Stromal cell of bone marrow (primary cell): ENCODE measurements around the gene CACNA1G.
A peak's percentile ranks its signal among the peaks of the same experiment; 100 is the strongest.

Source experiments
- DNase-seq: peaks from one replicate; pipeline ENCODE4 v3.0.0-alpha.2; 2012; ENCODE audit warnings: low read depth

The CACNA1G gene

DNA sequence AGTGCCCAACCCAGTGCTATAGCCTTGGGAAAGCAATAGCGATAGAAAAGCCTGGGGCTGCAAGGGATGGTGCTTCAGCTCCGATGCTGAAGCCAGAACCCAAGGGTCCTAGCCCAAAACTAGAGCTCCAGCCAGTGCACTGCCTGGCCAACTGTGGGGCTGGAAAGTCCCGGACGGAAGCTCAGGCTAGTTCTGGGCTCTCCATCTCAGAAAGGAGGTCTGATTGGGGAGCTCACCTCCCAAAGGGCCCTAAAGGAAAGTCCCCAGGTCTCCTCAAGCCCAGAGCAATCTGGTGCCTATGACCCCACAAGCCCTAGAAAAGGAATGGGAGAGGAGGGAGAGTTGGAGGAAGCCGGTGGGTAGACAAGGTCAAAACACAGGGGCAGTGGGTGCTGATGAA lies 72.1 kb downstream of the CACNA1G start:
- DNase-seq, result no peak

DNA sequence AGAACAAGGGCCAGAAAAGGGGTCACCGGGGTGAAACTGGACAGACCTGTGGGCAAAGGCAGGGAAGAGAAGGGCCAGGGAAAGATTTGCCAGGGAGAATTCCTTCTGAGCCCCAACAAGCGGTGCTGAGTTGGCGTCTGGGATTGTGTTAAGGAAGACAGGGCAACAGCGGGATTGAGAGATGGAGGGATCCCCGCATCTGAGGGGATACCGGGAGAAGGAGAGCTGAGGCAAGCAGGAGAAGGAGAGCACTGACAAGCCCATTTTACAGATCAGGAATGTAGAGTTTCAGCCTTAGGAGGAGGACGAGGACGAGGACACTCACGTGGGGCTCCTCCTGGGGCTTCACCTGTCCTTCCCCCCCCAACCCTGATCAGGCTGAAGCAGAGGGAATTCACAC lies 73.2 kb downstream of the CACNA1G start:
- no peak for DNase-seq

DNA sequence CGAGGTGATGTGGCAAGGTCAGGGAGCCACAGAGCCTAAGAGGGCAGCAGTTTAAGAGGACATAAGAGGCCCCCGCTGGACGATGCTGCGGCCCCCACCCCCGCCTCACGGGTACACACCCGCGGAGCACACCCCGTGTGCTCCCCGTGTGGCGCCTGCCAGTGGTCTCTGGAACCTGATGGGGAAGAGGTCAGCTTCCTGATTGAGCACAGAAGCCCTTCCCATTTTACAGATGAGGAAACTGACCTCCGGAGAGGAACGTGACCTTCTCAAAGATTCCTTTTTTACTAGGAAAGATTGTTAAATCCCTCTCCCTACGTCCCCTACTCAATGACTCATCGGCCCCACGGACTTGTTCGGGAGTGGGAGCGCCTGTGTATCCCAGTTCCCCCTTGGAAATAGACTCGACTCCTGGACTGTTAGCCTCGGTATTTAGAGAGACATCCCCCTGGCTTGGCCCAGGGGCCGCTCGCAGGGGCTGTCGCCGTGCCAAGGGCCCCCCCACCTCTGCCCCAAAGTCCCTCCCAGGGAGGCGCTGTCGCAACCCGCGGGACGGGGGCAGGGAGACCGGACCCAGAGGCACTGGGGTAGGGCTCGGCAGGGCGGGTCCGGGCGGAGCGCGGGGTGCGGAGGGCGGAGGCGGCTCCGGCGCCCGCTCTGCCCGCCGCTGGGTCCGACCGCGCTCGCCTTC lies 73.9 kb downstream of the CACNA1G start, which contains the start of gene ABCC3:
Gene ABCC3 (plus strand): TSS at position 658 of the 691 bp plus-strand sequence. CDS start 56 bp downstream, outside the sequence.
- no peak for DNase-seq

DNA sequence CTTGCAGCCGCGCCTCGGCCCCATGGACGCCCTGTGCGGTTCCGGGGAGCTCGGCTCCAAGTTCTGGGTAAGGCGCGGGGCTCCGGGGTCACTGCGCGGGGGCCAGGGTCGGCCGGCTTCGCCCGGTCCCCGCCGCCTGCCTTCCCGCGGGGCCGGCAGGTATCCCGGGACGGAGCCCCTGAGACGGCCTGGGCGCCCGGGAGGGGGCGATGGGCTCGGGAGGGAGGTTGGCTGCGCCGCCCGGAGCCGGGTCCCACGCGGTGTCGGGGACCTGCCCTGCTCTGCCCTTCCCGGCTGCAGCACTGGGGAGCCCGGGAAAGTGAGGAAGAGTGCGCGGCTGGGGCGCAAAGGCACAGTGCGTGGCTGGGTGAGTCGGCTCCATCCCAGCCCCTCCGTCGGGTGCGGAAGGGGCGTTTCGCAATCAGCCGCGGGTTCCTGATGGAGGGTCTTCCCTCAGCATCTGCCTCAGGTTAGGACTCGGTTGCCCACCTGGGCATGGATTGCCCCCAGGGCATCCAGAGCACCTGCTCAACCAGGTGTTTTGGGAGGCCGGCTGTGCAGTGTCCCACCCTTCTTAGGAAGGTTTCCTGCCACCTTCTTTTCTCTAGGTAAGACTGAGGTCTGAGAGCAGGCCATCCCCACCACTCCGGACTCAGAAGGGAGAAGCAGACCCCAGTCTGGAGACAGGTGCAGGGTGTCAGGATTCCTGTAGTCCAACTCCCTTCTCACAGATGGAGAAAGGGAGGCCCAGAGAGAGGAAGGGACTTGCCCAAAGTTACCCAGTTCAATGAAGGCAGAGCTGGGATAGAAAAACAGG lies 74.6 kb downstream of the CACNA1G start:
- no peak for DNase-seq

DNA sequence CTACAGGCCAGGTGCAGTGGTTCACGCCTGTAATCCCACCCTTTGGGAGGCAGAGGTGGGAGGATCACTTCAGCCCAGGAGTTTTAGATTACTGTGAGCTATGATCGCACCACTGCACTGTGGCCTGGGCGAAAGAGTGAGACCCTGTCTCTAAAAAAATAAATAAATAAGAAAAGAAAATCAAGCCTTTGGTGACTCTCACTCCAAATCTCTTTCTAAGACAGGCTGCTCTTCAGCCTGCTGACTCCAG lies 75.1 kb downstream of the CACNA1G start:
- no peak for DNase-seq

DNA sequence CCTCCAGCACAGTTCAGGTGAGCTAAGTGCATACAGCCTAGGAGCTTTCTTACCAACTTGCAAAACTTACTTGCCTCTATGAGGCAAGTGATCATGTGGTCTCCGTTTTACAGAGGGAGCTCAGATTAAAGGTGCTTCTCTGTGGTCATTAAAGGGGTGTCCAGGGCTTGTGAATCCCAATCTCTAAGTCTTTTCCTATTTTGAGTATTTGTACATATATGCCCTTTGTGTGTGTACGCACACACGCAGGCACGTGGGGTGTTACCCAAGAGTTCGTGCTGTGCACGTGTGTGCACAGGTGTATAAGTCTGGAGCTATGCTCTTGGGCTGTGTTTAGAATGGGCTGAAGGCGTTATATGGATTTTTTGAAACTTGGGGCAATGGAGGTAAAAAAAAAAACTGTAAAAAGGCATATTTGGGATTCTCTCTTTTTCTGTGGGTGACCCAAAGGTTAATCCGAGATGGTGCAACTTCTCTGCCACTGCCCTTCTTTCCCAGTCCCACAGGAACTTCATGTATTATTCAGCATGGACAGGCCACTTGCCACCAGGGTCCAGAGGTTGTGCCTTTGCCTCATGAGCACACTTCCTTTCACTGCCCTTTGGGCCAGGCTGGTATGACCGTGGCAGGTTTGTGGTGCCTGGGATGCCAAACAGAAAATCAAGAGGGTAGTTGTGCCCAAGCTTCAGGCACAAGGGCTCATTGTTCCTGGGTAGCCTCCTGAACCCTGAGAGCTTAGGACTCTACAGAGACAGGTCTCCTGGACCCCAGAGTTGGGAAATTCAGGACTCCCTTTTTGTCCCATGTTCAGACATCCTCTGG lies 75.7 kb downstream of the CACNA1G start:
- DNase-seq, result no peak

DNA sequence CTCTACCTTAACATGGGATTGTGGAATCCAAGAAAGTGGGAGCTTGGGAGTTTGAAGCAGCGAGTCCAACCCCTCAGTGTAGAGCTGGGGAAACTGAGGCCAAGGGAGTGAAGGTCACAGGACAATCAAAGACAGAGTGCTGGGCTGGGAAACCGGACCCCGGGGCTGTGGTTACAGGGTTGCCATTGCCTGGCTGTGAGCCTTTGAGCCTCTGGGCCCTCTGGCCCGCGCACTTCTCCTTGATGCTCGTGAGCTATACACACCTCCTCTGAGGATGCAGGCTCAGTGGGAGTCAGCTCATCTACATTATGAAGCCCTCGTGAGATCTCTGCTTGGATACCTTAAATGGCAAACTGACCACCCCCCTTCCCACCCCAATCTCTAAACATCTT lies 76.3 kb downstream of the CACNA1G start:
- no peak for DNase-seq

DNA sequence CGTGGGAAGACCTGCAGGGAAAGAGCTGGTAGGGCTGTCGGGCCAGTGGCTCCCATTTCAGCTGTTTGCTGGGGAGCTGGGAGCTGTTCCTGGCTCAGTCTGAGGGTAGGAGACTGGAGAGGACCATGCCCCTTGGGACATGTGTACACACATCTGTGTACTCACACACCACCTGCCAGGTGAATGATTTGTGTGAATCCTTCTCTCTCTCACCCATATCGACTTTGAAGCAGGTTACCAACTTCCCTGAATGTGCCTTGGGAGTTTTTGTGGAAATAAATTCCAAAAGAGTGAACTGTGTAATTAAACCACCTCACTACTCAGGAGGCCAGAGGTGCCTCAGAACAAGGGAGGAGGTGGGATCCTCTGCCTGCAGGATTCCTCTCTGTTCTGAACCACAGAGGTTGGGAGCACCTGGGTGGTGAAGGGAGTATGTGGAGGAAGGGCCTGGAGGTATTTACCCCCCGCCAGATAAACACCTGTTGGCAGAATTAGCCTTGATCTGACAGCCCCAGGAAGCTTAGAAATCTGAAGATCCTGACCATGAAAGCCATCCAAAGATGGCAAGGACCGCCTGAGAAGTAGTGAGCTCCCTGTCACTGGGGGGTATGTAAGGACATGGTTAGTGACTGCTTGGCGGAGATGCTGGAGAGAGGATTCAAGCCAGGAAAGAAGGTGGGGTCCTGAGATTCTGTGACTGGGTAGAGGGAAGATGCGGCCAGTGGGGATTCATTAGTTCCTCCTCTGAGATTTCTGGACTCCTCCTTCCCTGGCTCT lies 77.5 kb downstream of the CACNA1G start:
- no peak for DNase-seq

DNA sequence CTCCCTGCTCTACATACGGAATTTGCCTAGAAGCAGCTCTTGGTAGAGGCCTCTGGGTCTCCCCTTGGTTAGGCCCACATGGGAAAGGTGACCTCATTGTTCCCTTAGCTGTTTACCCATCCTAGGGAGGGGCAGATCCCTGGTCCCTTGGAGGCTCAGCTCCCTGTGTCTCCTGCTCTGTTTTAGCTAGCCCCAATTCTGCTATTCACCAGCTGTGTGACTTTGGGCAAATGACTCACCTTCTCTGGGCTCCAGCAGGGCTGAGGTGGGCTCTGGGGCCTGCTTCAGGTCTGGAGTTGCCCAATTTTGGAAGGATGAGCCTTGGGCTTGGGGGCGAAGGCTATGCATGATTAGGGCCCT lies 78.1 kb downstream of the CACNA1G start:
- peak; percentile 20 for DNase-seq

DNA sequence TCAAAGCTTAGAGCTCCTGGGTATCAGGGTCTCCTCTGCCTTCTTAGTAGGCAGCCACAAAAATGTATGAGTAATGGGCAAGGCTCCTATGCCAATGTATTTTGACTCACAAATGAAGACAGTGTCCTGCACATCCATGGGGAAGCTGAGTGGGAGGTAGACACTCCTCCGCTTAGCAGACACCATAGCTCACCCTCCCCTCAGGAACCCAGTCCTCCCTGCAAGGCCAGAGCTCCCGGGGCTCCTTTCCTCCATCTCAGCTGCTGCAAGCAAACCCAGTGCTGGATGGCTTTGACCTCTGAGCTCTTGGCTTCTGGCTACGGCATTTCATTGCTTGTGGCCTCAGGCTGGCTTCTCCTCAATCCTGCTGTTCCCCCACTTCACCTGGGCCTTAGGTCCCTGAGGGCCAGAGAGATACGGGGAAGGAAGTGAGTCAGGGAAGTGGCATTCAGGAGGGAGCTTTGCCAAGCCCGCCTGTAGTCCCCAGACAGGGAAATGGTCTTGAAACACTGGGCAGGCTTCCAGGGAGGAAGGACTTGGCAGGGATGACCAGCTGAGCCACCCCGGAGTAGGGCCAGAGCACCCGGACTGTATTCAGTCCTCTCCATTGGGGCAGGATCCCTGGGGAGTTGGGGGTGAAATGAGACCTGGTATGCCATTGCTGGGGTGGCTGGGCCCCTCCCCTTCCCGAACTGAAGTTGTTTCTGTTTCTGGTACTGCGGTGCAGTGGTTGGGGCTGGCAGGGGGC lies 78.6 kb downstream of the CACNA1G start:
- peak; percentile 80 for DNase-seq

DNA sequence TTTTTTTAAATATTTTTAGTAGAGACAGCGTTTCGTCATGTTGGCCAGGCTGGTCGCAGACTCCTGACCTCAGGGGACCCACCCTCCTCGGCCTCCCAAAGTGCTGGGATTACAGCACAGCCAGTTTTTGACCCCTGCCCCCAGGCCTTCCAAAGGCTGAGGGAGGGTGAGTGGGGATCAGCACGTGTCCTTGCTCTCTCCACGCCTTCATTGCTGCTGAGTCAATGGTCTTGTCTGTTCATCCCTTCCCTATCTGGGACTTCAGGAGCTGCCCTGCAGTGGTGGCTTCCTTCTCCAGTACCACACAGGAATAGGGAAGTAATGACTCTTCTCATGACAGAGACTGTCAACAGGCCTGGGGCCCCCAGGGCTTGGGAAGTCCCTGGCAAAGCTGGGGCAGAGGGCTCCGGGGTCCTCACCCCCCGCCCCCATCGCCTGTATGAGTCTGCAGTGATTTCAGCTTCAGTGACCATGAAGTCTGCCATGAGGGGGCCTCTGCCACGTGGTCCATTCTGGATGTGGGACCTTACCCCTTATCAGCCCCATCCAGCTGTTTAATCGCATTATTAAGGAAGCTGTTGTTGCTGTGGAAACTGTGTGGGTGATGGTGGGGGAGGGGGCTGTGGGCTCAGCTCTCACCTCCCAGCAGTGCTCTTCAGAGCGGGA lies 80.3 kb downstream of the CACNA1G start:
- DNase-seq, result no peak

DNA sequence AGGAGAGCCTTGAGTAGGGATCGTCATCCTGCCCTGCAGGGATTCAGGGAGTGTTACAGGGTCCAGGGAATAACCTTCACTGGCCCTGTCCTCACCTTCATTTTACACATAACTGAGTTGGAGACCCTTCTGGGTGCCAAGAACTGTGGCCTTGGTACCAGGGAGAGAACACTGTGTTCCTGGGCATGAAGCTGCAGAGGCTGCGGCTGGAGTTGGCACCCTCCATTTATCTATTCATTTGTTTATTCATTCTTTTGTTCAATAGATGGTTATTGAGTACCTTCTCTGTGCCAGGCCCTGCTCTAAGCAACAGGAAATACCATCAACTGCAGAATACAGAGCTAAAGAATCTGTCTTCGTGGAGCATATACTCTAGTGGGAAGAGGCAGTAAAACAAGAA lies 80.8 kb downstream of the CACNA1G start:
- no peak for DNase-seq

DNA sequence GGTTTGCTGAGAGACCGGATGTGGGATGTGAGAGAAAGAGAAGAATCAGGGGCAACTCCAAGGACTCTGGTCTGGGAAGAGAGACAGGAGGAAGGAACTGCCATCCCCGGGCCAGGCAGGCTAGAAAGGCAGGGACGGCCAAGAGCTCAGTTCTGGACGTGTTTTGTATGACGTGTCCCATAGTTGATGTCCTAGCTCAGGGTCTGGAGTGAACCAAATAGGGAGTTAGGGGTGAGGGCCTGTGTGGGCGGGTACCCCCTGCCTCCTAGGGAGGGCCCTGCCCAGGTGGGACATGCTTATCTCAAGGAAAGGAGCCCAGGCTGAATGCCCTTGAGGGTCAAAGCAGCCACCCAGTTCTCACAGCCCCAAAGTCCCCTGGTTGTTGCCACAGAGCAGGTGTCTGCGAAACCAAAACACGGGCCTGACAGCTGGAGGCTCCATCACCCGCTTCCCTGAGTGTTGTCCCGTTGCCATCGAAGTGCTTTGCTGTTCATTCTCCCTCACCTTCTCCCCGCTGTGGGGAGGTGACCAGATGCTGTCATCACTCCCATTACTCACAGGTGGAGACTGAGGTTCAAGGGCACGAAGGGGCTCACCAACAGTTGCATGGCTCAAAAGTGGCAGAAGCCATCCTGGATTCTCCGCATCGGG lies 81.7 kb downstream of the CACNA1G start:
- no peak for DNase-seq

DNA sequence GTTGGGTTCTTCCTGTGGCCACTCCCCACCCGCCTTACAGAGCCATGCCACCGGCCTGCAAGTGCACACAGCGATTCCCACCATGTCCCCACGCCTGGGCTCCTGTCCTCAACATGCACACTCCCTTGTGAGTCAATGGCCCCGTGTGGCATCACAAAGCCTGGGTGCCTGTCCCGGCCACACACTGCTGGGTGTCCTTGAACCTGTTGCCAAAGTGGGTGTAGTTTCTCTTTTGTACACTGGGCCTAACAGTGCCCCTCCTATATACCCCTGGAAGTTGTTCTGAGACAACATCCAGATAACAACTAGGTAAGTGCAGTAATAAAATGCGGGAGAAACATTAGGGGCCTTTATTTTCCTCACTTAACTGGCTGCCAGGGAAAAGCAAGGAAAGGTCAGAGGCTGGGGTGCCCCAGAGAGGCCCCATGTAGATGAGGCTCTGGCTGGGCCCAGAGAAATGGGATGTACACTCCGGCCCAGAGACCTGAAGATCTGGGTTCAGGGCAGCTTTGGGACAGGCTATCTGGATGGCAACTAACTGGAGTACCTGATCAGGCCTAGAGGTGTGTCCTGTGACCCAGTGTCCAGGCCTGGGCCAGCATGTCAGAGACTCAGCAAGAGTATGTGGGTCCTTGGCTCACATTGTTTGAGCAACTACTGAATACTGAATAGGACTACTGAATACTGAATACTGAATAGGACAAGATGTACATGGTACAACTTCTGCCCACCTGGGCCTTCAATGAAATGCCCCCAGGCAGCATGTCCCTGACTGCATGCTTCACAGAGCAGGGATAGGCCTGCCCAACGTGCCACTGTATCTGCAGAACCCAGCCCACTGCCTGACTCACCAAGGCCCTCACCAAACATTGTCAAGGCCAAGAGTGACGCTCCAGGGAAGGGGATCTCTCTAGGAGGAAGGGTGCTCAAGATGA lies 82.5 kb downstream of the CACNA1G start:
- no peak for DNase-seq

DNA sequence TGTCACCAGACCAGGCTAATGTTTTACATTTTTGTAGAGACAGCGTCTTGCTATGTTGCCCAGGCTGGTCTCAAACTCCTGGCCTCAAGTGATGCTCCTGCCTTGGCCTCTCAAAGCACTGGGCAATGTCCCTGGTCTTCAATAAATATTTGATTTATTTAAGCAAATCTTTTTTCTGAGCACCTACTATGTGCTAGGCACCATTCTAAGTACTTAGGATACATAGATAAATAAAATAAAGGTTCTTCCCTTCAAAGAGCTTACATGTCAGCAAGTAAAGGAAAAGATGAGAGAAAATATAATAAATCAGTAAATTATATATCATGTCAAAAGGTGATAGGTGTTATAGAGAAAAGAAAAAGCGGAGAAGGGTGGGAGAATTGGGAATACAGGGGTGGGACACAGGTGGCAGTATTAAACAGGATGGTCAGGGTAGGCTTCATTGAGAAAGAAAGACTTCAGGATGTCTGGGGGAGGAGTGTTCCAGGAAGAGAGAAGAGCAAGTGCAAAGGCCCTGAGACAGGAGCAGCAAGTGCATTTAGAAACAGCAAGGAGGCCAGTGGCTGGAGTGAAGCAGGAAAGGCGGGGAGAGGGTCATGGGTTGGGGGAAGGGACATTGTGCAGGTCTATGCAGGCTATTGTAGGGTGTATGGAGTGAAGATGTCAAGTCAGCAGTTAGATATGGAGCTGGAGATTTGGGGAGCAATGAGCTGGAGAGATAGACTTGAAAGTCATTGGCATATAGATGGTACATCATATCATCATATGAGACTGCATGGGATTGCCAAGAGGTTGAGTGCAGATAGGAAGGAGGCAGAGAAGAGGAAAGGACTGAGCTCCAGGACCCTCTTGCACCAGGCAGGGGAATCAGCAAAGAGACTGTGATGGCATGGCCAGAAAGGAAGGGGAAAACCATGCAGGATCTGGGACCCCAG lies 85.5 kb downstream of the CACNA1G start:
- no peak for DNase-seq

DNA sequence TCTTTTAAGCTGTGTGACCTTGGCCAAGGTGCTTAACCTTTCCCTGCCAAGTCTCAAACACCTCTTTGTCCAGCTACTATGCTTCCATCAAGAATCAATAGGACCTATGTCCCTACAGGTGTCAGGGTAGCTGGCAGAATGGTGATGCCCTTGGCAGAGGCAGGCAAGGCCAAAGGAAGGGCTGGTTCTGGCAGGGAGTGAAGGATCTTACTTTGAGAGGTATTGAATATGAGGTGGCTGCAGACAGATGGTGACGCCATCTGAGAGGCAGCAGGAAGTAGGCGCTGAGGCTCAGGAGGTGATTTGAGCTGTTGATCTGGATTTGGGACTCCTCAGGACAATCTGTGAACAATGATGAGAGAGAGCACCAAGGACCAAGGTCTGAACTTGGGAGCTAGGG lies 86.7 kb downstream of the CACNA1G start:
- DNase-seq, result no peak

DNA sequence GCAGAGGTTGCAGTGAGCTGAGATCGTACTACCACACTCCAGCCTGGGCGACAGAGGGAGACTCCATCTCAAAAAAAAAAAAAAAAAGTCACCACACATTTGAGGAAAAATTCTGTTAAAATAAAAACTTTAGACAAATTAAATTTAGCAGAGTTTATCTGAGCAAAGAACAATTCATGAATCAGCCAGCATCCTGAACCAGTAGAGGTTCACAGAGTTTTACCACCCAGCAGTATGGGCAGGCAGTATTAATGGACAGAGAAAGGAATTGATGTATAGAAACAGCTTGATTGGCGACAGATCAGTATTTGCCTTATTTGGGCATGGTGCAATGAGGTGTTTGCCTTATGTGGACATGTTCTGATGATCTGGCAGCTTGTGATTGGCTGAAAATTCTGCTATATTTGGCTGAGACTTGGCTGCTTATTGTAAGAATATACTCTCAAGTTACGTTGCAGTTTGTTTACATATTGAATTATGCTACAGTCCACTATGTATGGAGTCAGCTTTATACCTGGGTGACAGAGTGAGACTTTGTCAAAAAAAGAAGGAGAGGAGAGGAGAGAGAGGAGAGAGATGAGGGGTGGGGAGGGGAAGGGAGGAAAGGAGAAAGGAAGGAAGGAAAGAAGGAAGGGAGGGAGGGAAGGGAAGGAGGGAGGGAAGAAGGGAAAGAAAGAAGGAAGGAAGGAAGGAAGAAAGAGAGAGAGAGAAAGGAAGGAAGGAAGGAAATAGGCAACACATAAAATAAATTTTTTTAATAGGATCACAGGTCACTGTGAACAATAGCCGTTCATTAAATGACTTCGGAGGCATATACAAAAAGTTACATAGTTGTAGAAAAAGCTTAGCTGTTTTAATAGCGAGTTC lies 88.8 kb downstream of the CACNA1G start:
- DNase-seq, result no peak
